ENCODE measurements around the gene HLA-DMB.

The HLA-DMB gene

DNA sequence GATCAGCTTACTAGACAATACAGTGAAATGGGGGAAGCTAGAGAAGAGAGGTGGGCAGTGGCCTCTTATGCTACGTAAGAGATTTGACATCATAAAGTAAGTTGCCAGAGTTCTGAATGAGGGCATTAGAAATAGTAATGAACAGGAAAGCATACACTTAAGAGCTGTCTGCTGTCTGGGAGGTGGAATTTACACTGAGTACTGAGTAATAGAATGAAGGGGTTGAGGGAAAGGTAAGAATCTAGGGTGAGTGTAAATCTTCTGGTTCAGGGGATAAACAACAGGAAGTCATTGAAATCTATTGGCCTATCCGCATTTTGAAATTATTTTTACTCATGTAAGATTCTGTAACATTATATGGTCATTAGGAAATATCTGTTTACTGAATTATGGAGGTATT, 35.8 kb downstream of the HLA-DMB start:
- DNase-seq: no peak

- no peak for DNase-seq
Observed at GRCh38 chr6:32903952-32904351, 36.9 kb downstream of the HLA-DMB start.

- no peak for DNase-seq
Observed at GRCh38 chr6:32895006-32895345, 45.9 kb downstream of the HLA-DMB start.

- peak; percentile 93 for DNase-seq
Observed at GRCh38 chr6:32894085-32895005, 46.5 kb downstream of the HLA-DMB start.

DNA sequence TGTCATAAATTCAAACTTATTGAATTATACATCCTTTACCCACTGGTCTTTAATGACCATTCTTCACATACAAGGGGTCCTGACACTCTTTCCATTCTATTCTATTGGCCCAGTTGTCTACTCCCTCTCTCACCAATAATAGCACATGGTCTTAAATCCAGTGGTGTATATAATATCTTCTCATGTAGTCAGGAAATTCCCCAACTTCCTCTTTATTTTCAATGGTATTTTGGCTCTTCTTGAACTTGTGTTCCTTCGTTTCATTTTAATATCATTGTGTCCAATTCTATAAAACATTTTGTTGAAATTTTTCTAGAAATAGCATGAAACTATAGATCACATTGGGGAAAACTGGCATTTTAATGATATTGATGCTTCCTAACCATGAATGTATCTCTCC, 50.0 kb downstream of the HLA-DMB start:
- DNase-seq: no peak

DNA sequence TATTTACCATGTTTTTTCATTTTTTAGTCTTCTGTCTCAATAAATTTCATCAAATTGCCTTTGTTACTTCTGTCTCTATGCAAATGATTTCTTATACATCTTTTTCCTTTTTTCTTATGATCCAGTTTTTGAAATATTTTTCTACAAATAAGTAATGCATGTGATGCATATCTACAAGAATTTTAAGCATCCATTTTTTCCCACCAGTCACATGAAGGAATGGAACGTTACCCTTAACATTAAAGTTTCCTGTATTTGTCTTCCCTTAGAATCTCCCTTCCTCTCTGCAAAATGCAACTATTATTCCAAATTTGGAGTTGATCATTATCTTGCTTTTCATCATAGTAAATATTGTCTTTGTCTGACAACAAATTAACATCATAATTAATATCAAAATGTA, 51.3 kb downstream of the HLA-DMB start:
- DNase-seq: peak; percentile 63

GRCh38 chr6:32888576-32888975, 52.3 kb downstream of the HLA-DMB start:
- DNase-seq: no peak

DNA sequence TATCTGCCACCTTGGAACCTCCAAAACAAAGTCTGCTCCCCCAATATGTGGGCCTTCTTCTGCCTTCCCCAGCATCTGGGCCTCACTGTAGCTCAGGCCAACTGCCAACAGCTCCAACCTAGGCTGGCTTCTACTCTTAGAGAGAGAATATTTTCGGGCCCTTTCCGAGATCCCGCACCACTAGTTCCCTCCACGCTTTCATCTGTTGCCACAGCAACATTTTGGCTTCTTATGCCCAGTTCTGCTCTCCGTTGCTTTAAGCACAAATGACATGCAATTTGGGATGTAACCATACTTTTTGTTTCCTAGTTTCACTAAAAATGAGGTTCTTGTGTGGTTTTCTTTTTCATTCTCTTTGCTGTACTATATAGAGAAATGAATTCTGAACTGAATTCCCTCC, 53.2 kb downstream of the HLA-DMB start:
- DNase-seq: no peak

DNA sequence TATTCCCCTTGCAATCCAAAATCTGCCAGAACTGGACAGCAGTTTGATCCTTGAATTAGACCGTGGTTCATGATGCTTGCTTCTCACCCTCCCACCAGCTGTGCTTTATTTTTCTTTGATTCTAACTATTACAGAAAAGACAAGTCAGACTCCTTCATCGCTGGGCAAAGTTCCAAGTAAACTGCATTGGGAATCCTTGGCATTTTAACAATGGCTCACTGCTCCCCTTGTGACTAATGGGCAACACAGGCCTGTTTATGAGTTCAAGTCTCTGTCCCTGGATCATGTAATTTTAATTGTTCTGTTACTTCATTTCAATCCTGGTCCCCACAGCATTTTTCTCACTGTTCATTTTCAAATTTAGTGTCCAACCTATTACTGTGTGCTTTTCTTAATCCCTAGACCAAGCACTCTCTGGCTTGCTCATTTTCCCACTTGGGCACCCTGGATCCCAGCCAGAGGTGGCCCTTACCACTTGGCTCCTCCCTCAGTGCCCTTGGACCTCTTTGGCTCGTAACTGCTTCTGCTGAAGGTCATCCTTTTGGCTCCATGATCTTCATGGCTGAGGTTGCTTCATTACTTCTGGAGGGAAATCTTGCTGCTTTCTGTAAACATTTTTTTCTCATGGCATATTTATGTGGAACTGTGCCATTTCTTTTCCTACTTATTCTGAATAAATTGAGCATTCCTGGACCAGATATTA, 54.0 kb downstream of the HLA-DMB start:
- DNase-seq: peak; percentile 94

DNA sequence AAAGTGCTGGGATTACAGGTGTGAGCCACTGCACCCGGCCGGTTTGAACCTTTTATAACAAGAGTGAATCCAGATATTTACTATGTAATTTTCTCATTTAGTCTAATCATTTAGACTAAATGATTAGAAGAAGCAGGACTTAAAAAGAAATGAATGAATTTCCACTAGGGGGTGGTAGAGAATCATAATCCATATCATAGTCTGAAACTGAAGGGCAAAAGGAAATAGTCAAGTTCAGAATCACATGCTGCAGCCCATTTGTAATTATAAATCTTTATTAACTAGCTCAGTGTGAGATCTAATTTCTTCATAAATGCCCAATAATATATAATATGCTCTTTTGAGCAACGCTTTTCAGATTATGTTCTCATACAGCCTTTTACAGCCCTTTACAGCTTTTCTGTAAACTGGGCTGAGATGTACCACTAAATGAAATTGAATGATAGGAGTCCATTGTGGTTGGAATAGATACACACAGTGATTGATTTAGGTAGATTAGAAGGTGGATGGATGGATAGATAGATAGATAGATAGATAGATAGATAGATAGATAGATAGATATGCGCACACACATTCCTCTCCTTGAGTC, 55.0 kb downstream of the HLA-DMB start:
- DNase-seq: peak; percentile 77
